BLaER1 treated with 17β-estradiol and CSF1 and Interleukin-3, amounts not matched to agents 10 nM and 100 nM (cell line): ENCODE results near the gene RASGRF1.

Source experiments
- H3K27ac ChIP-seq, 11 experiments: shearing (Covaris generic); formaldehyde crosslinking; 2 replicates each; pipeline ENCODE4 v1.8.1; 2022
- H3K27me3 ChIP-seq, 11 experiments: shearing (Covaris generic); formaldehyde crosslinking; 2 replicates each; pipeline ENCODE4 v1.8.1; 2022
- H3K36me3 ChIP-seq, 11 experiments: shearing (Covaris generic); formaldehyde crosslinking; 2 replicates each; pipeline ENCODE4 v1.8.1; 2022
- H3K4me1 ChIP-seq, 10 experiments: shearing (Covaris generic); formaldehyde crosslinking; 2 replicates each; pipeline ENCODE4 v1.8.1; 2022
- H3K4me2 ChIP-seq, 11 experiments: shearing (Covaris generic); formaldehyde crosslinking; 2 replicates each; pipeline ENCODE4 v1.8.1; 2022
- H3K4me3 ChIP-seq, 10 experiments: shearing (Covaris generic); formaldehyde crosslinking; 2 replicates each; pipeline ENCODE4 v1.8.1; 2022
- H3K9ac ChIP-seq, 11 experiments: shearing (Covaris generic); formaldehyde crosslinking; 2 replicates each; pipeline ENCODE4 v1.8.1; 2022
- H3K9me3 ChIP-seq, 11 experiments: shearing (Covaris generic); formaldehyde crosslinking; replicated peaks in 1 of 11; 2 replicates each; pipeline ENCODE4 v1.8.1; 2022
- H4K20me1 ChIP-seq, 11 experiments: shearing (Covaris generic); formaldehyde crosslinking; 2 replicates each; pipeline ENCODE4 v1.8.1; 2022
- Cebpa-rat ChIP-seq, 11 experiments: shearing (Covaris generic); IDR thresholded peaks; 2 replicates each; pipeline ENCODE4 v1.8.1; 2022

Gene RASGRF1

DNA sequence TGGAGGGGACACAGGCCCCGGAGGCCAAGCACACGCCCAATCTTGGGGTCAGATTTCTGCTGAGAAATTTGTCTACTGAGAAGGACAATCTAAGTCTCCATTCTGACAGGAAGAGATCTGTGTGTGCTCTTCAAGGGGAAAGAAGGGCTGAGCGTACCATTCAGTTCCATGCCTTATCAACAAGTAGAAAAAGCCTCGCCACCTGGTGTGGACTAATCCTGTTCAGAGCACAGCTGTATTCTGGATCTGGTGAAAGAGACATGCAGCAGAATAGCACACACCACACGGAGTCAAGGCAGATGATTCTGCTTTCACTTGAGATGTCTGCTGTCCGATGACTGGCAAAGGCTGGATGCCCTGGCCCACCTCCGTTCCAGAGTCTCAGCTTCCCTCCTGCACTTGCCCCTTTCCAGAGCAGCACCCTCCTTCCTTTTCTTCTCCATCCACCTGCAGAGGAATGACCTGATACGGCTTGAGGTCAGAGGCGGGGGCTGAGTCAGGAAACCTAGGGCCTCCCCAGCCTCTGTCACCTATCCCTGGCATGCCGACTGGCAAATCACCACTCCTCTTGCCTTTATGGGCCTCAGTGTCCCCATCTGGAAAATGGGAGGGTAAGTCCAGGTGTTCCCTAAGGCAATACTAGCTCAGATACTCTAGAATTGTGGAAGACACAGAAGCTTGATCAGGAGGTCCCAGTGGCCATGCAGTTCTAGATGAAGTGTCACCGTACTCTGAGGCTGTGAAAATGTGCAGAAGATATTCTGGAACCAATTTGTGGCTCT is 108.9 kb downstream of the RASGRF1 start:
- no peaks in the 10 kb centered on the region for H4K20me1 ChIP-seq
- peak overlapping the region; percentile 67 to 94 (median 80) for H3K4me2 ChIP-seq
- no peaks in the 10 kb centered on the region for H3K36me3 ChIP-seq
- H3K4me3 ChIP-seq: no peak overlapping the region
- peak overlapping the region in 3 of 11 experiments; percentile 14 to 54 (median 16); a peak in 3 of 22 replicates for H3K9ac ChIP-seq
- no peaks in the 10 kb centered on the region for H3K9me3 ChIP-seq
- H3K27me3 ChIP-seq: no peaks in the 10 kb centered on the region
- peak overlapping the region in 4 of 11 experiments; percentile 5 to 58 (median 38); a peak in 5 of 22 replicates for H3K27ac ChIP-seq
- peaks cover 66 to 98% (median 71%) of the 10 kb centered on the region in 10 experiments for H3K4me1 ChIP-seq
- no peak for TF ChIP-seq Cebpa-rat (IDR thresholded peaks at IDR 0.05)

DNA sequence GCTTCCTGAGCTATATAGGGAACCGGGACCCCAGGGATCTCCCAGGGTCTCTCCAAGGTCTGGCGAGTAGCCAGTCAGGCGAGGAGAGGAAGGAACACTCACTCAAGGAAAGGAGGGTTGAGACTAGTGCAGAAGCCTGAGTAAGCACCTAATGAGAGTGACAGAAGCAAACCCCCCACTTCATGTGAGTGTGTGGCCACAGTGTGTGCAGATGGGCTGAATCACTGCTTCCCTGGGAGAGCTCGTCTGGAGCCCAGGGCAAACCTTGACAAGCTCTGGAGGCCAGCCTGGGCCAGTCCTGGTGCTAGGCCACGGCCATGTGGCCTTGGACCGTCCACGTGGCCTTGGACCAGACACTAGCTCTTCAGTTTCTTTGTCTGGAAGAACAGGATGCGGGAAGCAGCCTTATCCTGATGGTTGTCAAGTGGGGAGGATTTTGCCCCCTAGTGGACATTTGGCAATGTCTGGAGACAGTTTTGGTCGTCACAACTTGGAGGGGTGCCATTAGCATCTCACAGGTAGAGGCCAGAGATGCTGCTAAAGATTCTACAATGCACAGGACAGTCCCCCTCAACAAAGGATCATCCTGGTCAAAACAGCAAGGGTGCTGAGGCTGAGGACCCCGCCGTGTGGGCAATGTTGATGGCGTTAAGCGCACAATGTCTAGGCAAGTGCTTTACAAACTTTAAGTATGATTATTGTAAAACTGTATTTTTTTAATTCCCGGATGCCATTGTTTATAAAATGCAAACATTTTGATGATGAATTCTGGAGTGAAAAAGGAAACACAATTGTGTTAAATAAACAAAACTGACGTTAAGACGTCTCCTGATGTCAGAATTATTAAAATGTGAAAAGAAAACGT is 110.9 kb downstream of the RASGRF1 start:
- Histone ChIP-seq H3K4me2 (peak overlapping the region; percentile 77 to 94 (median 82)), H3K4me3 (peak overlapping the region in 4 of 10 experiments; percentile 12 to 27 (median 16); a peak in 5 of 20 replicates)

DNA sequence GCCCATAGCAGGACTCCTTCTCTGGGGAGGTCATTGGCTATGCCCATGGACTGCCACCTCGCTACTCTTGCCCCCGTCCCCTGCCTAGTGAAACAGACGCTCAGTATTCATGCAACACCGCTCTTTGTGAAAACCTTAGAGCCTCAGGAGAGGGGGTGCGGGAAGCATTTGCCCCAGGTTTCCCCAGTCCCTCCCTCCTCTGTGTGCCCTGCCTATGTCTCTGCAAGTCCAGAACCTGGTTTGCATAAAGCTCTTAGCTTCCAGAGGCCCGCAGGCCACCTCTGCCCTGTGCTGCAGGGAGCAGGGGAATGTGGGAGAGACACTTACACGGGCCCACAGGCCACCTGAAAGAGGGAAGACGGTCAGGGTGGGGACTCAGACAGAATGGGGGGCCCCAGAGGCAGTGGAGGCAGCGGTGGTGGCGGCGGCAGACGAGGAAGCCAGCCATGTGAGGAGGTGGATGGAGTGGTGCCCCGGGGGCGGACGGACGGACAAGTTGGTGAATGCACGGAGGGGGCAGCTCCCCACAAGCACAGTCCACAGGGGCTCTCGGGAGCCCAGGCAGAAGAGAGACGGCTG is 111.9 kb downstream of the RASGRF1 start:
- H3K27ac ChIP-seq: peak overlapping the region in 6 of 11 experiments; percentile 10 to 34 (median 20); a peak in 7 of 22 replicates
- no peaks in the 10 kb centered on the region for H3K36me3 ChIP-seq
- no peak for TF ChIP-seq Cebpa-rat (IDR thresholded peaks at IDR 0.05)
- H3K9ac ChIP-seq: peak overlapping the region in 6 of 11 experiments; percentile 0 to 40 (median 21); a peak in 4 of 22 replicates
- H3K9me3 ChIP-seq: no peaks in the 10 kb centered on the region
- peaks cover 70 to 83% (median 76%) of the 10 kb centered on the region in 10 experiments for H3K4me1 ChIP-seq
- H3K4me2 ChIP-seq: peak overlapping the region; percentile 77 to 94 (median 82)
- no peaks in the 10 kb centered on the region for H4K20me1 ChIP-seq
- peak overlapping the region in 1 of 10 experiments; percentile 12; a peak in 1 of 20 replicates for H3K4me3 ChIP-seq
- H3K27me3 ChIP-seq: no peaks in the 10 kb centered on the region

More for the DNA sequence above, 110.9 kb downstream of the RASGRF1 start:
- Histone ChIP-seq H3K9ac (peak overlapping the region in 7 of 11 experiments; percentile 0 to 40 (median 19); a peak in 7 of 22 replicates), H3K27me3 (no peaks in the 10 kb centered on the region), H3K9me3 (no peaks in the 10 kb centered on the region), H3K36me3 (no peaks in the 10 kb centered on the region), H4K20me1 (no peaks in the 10 kb centered on the region), H3K27ac (peak overlapping the region in 7 of 11 experiments; percentile 5 to 34 (median 15); a peak in 8 of 22 replicates), H3K4me1 (peaks cover 70 to 93% (median 76%) of the 10 kb centered on the region in 10 experiments)
- TF ChIP-seq Cebpa-rat (IDR thresholded peaks at IDR 0.05): no peak

DNA sequence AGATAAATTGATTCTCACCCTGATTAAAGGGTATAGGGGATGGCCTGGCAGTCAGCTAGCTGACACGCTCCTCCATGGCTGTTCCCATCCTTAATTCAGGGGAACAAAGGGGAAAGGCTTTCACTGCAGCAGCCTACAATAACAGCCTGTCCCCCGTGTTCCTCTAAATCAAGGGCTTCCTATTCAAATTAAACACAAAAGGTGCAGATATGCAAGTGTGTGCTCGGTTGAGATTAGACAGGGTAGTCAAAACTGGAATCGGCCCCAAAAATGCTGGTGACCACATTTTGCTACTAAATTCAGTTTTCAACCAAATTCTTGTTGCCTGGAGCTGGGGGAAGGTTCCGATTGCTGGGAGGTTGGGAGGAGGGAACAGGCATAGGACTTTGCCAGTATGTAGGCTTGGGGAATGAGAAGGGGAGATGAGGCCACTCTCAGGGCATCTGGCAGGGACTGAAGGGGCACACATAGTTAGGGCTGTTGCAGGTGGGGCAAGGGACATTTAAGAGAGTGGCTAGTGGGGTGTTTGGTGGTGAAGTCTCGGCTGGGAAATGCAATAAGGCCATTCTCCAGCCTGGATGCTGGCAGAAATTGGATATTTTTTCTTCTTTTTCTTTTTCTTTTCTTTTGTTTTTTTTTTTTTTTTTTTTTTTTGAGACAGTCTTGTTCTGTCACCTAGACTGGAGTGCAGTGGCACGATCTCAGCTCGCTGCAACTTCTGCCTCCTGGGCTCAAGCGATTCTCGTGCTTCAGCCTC is 112.8 kb downstream of the RASGRF1 start:
- Histone ChIP-seq H3K9me3 (no peaks in the 10 kb centered on the region), H3K4me3 (0 out of 20 replicates have a peak overlapping the region, but pooled peaks of 2 of the 10 experiments have one; percentile 6 to 15), H3K27ac (peak overlapping the region in 6 of 11 experiments; percentile 6 to 78 (median 75); a peak in 9 of 22 replicates), H3K27me3 (no peaks in the 10 kb centered on the region), H4K20me1 (no peaks in the 10 kb centered on the region), H3K36me3 (no peaks in the 10 kb centered on the region), H3K4me1 (peaks cover 63 to 74% (median 67%) of the 10 kb centered on the region in 10 experiments), H3K4me2 (peak overlapping the region; percentile 44 to 94 (median 82)), H3K9ac (peak overlapping the region in 3 of 11 experiments; percentile 42 to 65 (median 54); a peak in 3 of 22 replicates)
- no peak for TF ChIP-seq Cebpa-rat (IDR thresholded peaks at IDR 0.05)

DNA sequence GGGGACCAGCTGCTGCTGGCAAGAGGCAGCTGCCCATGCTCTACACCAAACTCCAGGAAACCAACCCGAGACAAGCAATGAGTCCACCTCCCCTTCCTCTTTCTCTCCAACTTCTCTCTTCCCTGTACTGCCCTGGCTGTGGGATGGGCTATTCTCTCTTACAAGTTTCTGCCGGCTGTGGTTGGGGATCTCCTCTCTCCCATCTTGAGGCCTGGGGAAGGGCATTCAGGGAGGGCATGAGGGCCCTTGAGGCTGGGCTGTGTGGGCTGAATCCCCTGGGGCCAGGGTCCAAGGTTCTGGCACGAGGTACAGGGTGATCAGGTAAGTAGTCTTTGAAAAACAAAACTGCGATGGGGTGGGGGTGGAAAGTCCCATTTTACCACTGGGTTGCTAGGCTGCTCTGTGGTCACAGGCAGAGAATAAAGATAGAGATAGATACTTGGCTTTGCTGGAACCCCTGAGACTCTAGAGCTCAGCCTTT is 113.4 kb downstream of the RASGRF1 start:
- Histone ChIP-seq H3K4me3 (0 out of 20 replicates have a peak overlapping the region, but pooled peaks of 2 of the 10 experiments have one; percentile 6 to 15), H3K4me1 (peaks cover 57 to 68% (median 61%) of the 10 kb centered on the region in 10 experiments), H3K9me3 (no peaks in the 10 kb centered on the region), H3K4me2 (peak overlapping the region; percentile 44 to 94 (median 80)), H4K20me1 (no peaks in the 10 kb centered on the region), H3K27me3 (no peaks in the 10 kb centered on the region), H3K9ac (peak overlapping the region in 4 of 11 experiments; percentile 41 to 65 (median 48); a peak in 4 of 22 replicates), H3K36me3 (no peaks in the 10 kb centered on the region), H3K27ac (peak overlapping the region in 8 of 11 experiments; percentile 0 to 78 (median 66); a peak in 14 of 22 replicates)
- no peak for TF ChIP-seq Cebpa-rat (IDR thresholded peaks at IDR 0.05)

DNA sequence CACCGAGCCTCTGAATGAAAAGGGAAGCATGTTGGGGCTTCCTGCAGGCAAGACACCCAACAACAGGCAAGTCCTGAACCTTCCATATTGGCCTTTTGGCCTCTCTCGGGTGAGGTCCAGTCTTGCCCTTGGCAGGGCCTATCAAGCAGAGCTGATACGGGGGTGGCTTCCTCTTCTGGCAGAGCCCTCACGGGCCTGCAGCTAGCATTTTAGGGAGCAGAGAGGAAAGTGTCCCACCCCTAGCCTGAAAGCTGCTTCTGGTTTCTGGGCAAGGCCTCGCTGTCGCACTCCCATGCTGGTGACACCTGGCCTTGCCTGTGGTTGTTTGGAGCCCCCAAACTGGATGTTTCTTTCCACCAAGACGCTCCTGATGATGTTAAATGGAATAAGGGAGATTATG is 113.9 kb downstream of the RASGRF1 start:
- TF ChIP-seq Cebpa-rat (IDR thresholded peaks at IDR 0.05): no peak
- no peaks in the 10 kb centered on the region for H3K27me3 ChIP-seq
- no peaks in the 10 kb centered on the region for H3K36me3 ChIP-seq
- H3K9ac ChIP-seq: peak overlapping the region in 4 of 11 experiments; percentile 31 to 65 (median 48); a peak in 5 of 22 replicates
- H3K4me3 ChIP-seq: no peak overlapping the region
- H3K27ac ChIP-seq: peak overlapping the region in 8 of 11 experiments; percentile 0 to 78 (median 66); a peak in 14 of 22 replicates
- H3K4me1 ChIP-seq: peaks cover 52 to 63% (median 56%) of the 10 kb centered on the region in 10 experiments
- H3K4me2 ChIP-seq: peak overlapping the region; percentile 44 to 94 (median 80)
- H4K20me1 ChIP-seq: no peaks in the 10 kb centered on the region
- H3K9me3 ChIP-seq: no peaks in the 10 kb centered on the region

DNA sequence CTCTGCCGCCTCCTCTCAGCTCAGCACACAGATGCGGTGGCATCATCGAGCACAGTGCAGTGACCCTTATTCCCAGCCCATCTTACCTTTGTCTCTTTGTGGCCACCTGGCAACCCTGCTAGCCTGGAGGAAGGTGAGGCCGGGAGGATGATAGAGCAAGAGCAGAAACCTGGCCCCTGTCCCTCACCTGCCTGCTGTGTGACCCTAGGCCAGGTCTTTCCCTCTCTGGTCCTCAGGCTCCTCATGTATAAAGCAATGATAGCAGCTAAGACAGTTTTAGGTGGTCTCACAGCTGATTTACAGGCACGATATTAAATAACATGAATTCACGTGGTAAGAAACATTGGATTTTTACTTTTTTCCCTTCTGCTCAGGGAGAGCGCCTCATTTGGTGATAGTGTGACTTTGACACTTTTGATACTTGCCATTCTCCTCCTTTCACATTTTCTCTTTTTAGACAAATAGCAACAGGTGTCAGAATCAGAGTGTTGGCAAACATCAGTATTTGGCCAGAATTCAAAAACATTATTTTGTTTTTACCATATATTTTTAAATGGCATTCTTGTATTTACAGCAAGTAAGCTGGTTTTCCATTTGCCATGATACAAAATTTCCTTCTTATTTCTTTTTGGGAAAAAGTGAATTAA is 116.2 kb downstream of the RASGRF1 start:
- no peak overlapping the region for H3K9ac ChIP-seq
- no peak overlapping the region for H3K4me3 ChIP-seq
- H3K27me3 ChIP-seq: no peaks in the 10 kb centered on the region
- H4K20me1 ChIP-seq: no peaks in the 10 kb centered on the region
- H3K4me1 ChIP-seq: peaks cover 29 to 40% (median 33%) of the 10 kb centered on the region in 10 experiments
- H3K36me3 ChIP-seq: no peaks in the 10 kb centered on the region
- H3K9me3 ChIP-seq: no peaks in the 10 kb centered on the region
- no peak for TF ChIP-seq Cebpa-rat (IDR thresholded peaks at IDR 0.05)
- no peak overlapping the region for H3K4me2 ChIP-seq
- no peak overlapping the region for H3K27ac ChIP-seq
